ENCODE results near the gene RRP1. TPM values are rescaled to one million over a fixed set of nuclear protein-coding genes. Genes with fewer than 3 reads are reported as not detected.

RRP1 gene
- polyA plus RNA-seq, 3 donors = 2.7 to 5.7 (median 4.6) TPM

DNA sequence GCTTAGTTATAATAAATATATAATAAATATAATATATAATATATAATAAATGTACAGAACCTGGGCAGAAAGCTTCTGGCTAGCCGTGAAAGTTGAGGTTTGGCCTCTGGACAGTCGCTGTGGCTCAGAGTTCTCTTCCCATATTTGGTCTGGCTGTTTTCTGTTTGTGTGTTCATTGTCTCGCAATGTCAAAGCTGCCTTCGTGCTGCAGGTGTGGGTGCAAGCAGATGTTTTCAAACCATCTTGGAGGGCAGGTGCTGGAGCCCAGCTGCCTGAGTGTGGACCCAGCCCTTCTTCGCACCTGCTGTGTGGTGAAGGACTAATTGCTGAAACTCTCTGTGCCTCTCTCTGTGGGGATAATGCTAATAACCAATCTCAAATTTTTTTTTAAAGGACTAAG is 9.7 kb upstream of the RRP1 start:
- Mint-ChIP-seq H3K27ac (peak overlapping the region in 3 of 7 donors; percentile 43 to 78 (median 61)), H3K4me3 (no peak overlapping the region)

DNA sequence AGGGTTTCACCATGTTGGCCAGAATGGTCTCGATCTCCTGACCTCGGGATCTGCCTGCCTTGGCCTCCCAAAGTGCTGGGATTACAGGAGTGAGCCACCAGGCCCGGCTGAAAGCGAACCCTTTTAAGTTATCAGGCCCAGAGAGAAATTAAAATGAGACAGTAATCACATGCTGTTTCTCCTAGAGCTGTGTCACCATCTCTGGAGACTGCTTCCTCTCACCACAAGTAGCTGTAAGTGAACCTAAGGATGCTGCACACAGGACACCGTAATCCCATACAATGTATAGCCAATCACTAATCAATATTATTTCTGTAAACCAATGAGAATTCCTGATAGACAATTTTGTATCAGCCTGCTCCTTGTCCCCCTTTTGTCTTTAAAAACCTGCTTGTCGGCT is 7.5 kb upstream of the RRP1 start:
- Mint-ChIP-seq H3K4me1 (peaks cover 34% of the 10 kb centered on the region), H3K36me3 (peaks cover 0 to 4% of the 10 kb centered on the region in 2 donors), H3K9me3 (no peaks in the 10 kb centered on the region), H3K4me3 (no peak overlapping the region), H3K27ac (peak overlapping the region in 1 of 7 donors; percentile 43), H3K27me3 (ENCODE audit: low read depth in 3 of 3) (peaks cover 0 to 5% (median 2%) of the 10 kb centered on the region in 3 donors)
- no peaks in the 10 kb centered on the region for H4K20me1 ChIP-seq (ENCODE audit: insufficient read depth, low read length)
- TF ChIP-seq, protein P1, sequence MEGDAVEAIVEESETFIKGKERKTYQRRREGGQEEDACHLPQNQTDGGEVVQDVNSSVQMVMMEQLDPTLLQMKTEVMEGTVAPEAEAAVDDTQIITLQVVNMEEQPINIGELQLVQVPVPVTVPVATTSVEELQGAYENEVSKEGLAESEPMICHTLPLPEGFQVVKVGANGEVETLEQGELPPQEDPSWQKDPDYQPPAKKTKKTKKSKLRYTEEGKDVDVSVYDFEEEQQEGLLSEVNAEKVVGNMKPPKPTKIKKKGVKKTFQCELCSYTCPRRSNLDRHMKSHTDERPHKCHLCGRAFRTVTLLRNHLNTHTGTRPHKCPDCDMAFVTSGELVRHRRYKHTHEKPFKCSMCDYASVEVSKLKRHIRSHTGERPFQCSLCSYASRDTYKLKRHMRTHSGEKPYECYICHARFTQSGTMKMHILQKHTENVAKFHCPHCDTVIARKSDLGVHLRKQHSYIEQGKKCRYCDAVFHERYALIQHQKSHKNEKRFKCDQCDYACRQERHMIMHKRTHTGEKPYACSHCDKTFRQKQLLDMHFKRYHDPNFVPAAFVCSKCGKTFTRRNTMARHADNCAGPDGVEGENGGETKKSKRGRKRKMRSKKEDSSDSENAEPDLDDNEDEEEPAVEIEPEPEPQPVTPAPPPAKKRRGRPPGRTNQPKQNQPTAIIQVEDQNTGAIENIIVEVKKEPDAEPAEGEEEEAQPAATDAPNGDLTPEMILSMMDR (IDR thresholded peaks at IDR 0.05) = no peak
- no peaks in the 10 kb centered on the region for H3K27me3 ChIP-seq (ENCODE audit: control insufficient read depth in 2 of 2, insufficient read depth in 2 of 2, low read length in 2 of 2)
- H3K4me2 ChIP-seq (replicated peaks; ENCODE audit: extremely low read depth, low read length, poor library complexity, severe bottlenecking) = no peak overlapping the region
- no peaks in the 10 kb centered on the region for H3K36me3 ChIP-seq (replicated peaks in 1 of 2; ENCODE audit: control insufficient read depth in 1 of 2, insufficient read depth in 2 of 2, low read length in 2 of 2)
- no peaks in the 10 kb centered on the region for H3K79me2 ChIP-seq (ENCODE audit: insufficient read depth, low read length)
- no peak overlapping the region for H3K9ac ChIP-seq (ENCODE audit: insufficient read depth, low read length, poor library complexity, severe bottlenecking)
- H3K4me3 ChIP-seq (replicated peaks in 1 of 3; ENCODE audit: low read depth in 2 of 3, low read length in 3 of 3) = no peak overlapping the region
- H3K9me3 ChIP-seq (replicated peaks in 1 of 2; ENCODE audit: control insufficient read depth in 1 of 2, insufficient read depth in 1 of 2, low read length in 2 of 2) = no peaks in the 10 kb centered on the region
- H3K27ac ChIP-seq (ENCODE audit: low read depth in 1 of 2, low read length in 2 of 2) = no peak overlapping the region
- DNase-seq = no peak
- 76% methylated on average over 6 of the region's 6 CpGs for WGBS (ENCODE audit: insufficient coverage)
- peaks cover 26 to 45% of the 10 kb centered on the region in 2 donors for H3K4me1 ChIP-seq (ENCODE audit: control insufficient read depth in 1 of 2, insufficient read depth in 2 of 2, low read length in 2 of 2)
- no peak overlapping the region for H2AFZ ChIP-seq (ENCODE audit: insufficient read depth, low read depth, low read length, poor library complexity, severe bottlenecking)
- intact Hi-C loops (cut with micrococcal nuclease) = loop anchor here in 1 of 2 donors (10.0 kb wide), 1 partner anchor 553 kb away; the partner anchor contains the start of gene CFAP410

More for the DNA sequence above, 9.7 kb upstream of the RRP1 start:
- H3K27ac ChIP-seq (ENCODE audit: low read depth in 1 of 2, low read length in 2 of 2) = no peak overlapping the region
- intact Hi-C loops (cut with micrococcal nuclease) = loop anchor here (5.0 to 10.0 kb wide), 2 partner anchors 52 to 555 kb away; partner anchors contain the start of gene CFAP410 (in 1 of the 2)
- no peak for DNase-seq
- H3K9me3 Mint-ChIP-seq = no peaks in the 10 kb centered on the region
- WGBS (ENCODE audit: insufficient coverage) = 75% methylated on average over 3 of the region's 5 CpGs
- no peak overlapping the region for H2AFZ ChIP-seq (ENCODE audit: insufficient read depth, low read depth, low read length, poor library complexity, severe bottlenecking)
- H3K4me1 ChIP-seq (ENCODE audit: control insufficient read depth in 1 of 2, insufficient read depth in 2 of 2, low read length in 2 of 2) = peaks cover 36 to 62% of the 10 kb centered on the region in 2 donors
- no peak overlapping the region for H3K4me3 ChIP-seq (replicated peaks in 1 of 3; ENCODE audit: low read depth in 2 of 3, low read length in 3 of 3)
- no peaks in the 10 kb centered on the region for H3K9me3 ChIP-seq (replicated peaks in 1 of 2; ENCODE audit: control insufficient read depth in 1 of 2, insufficient read depth in 1 of 2, low read length in 2 of 2)
- H3K4me2 ChIP-seq (replicated peaks; ENCODE audit: extremely low read depth, low read length, poor library complexity, severe bottlenecking) = no peak overlapping the region
- no peak overlapping the region for H3K9ac ChIP-seq (ENCODE audit: insufficient read depth, low read length, poor library complexity, severe bottlenecking)
- H3K79me2 ChIP-seq (ENCODE audit: insufficient read depth, low read length) = peaks cover 14% of the 10 kb centered on the region
- H3K36me3 ChIP-seq (replicated peaks in 1 of 2; ENCODE audit: control insufficient read depth in 1 of 2, insufficient read depth in 2 of 2, low read length in 2 of 2) = peaks cover under 1 to 1% of the 10 kb centered on the region in 2 donors
- TF ChIP-seq, protein P1 (IDR thresholded peaks at IDR 0.05) = no peak
- H3K36me3 Mint-ChIP-seq = peaks cover 1 to 5% of the 10 kb centered on the region in 2 donors
- H4K20me1 ChIP-seq (ENCODE audit: insufficient read depth, low read length) = peaks cover 13% of the 10 kb centered on the region
- H3K27me3 Mint-ChIP-seq (ENCODE audit: low read depth in 3 of 3) = peaks cover 0 to 2% (median 0%) of the 10 kb centered on the region in 3 donors
- no peaks in the 10 kb centered on the region for H3K27me3 ChIP-seq (ENCODE audit: control insufficient read depth in 2 of 2, insufficient read depth in 2 of 2, low read length in 2 of 2)
- H3K4me1 Mint-ChIP-seq = peaks cover 44% of the 10 kb centered on the region

Measured in CD14-positive monocyte (primary cell).